ENCODE data around the gene PPP1R7. TPM values are rescaled to one million over a fixed set of nuclear protein-coding genes. Genes with fewer than 3 reads are reported as not detected.
A peak's percentile ranks its signal among the peaks of the same experiment; 100 is the strongest.

PPP1R7 gene
- total and polyA plus RNA-seq, 9 of the 15 experiments (the other 6 are each of a cell fraction or from before 2014, with no cell fraction given) = 37.5 to 75.0 (median 50.5) TPM

DNA sequence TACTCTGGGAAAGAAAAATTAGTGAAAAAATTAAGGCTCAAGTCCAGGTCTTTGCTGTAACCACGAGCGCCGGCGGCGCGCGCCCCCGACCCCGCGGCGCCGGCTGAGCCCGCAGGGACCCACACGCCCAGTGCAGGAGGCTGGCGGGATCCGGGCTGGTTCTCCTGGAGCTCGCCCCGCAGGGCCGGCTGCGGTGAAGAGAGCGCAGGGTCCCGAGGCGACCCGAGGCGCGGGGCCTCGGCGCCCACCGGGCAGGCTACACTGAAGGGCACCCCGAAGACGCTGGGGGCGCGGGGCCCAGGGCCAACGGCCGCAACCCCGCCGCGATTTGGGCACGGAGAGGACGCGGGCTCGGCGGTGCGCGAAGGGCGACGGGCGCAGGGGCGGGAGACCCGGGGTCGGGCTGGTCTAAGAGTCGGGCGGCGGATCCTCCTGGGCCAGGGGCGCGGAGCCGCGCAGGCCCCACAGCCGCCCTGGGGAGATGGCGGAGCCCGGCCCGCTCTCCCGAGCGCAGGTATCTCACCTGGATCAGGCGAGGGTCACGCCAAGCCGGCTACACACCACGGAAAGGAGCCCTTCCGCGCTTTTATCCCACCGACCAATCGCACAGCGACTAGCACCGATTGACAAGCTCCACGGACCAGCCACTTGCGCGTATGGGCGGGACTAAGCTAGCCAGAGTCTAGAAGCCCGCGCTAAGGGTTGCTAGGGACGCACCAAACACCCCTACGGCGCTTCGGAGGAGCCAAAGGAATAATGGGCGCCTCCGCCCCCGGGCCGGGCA lies 1.2 kb upstream of the PPP1R7 start, which contains the start of gene PASK (continued):
- TF ChIP-seq, protein P1, sequence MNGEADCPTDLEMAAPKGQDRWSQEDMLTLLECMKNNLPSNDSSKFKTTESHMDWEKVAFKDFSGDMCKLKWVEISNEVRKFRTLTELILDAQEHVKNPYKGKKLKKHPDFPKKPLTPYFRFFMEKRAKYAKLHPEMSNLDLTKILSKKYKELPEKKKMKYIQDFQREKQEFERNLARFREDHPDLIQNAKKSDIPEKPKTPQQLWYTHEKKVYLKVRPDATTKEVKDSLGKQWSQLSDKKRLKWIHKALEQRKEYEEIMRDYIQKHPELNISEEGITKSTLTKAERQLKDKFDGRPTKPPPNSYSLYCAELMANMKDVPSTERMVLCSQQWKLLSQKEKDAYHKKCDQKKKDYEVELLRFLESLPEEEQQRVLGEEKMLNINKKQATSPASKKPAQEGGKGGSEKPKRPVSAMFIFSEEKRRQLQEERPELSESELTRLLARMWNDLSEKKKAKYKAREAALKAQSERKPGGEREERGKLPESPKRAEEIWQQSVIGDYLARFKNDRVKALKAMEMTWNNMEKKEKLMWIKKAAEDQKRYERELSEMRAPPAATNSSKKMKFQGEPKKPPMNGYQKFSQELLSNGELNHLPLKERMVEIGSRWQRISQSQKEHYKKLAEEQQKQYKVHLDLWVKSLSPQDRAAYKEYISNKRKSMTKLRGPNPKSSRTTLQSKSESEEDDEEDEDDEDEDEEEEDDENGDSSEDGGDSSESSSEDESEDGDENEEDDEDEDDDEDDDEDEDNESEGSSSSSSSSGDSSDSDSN (IDR thresholded peaks at IDR 0.05; ENCODE audit: borderline replicate concordance in 1 of 2, low read depth in 2 of 2, low read length in 2 of 2) = peak; percentile 20 to 26; a peak in 1 of 4 replicates
- TF ChIP-seq CHCHD3 (CRISPR knock-in tag; IDR thresholded peaks at IDR 0.05) (no peak), JUN (IDR thresholded peaks at IDR 0.05; ENCODE audit: borderline replicate concordance, low read depth, low read length) (no peak), JUN (CRISPR knock-in tag; IDR thresholded peaks at IDR 0.05; ENCODE audit: borderline replicate concordance) (no peak), NR1H2 (CRISPR knock-in tag; IDR thresholded peaks at IDR 0.05) (no peak), NEUROD1 (IDR thresholded peaks at IDR 0.05; ENCODE audit: borderline replicate concordance, low read depth, low read length, partially characterized antibody) (peak; percentile 63), PHF20 (IDR thresholded peaks at IDR 0.05; ENCODE audit: partially characterized antibody) (peak; percentile 48), ZNF431 (CRISPR knock-in tag; IDR thresholded peaks at IDR 0.05) (no peak; the same call in 1 of the 2 replicates), TBL1XR1 (IDR thresholded peaks at IDR 0.05; ENCODE audit: low read length in 2 of 2) (no peak), CHD2 (IDR thresholded peaks at IDR 0.05; ENCODE audit: low read depth, low read length) (peak; percentile 59; the same call in 1 of the 2 replicates), CXXC5 (CRISPR knock-in tag; IDR thresholded peaks at IDR 0.05) (peak; percentile 45), RBM39 (optimal IDR thresholded peaks at IDR 0.05; ENCODE audit: low read depth, low read length) (no peak), TARDBP (IDR thresholded peaks at IDR 0.05) (no peak), ZNF551 (CRISPR knock-in tag; IDR thresholded peaks at IDR 0.05) (no peak), NFATC3 (IDR thresholded peaks at IDR 0.05) (peak; percentile 94; the same call in 1 of the 2 replicates), ZNF444 (CRISPR knock-in tag; IDR thresholded peaks at IDR 0.05) (no peak), SIN3A (IDR thresholded peaks at IDR 0.05; ENCODE audit: borderline replicate concordance in 2 of 2, control insufficient read depth in 1 of 2, low read depth in 2 of 2, low read length in 2 of 2) (peak; percentile 77 to 92; a peak in 3 of 4 replicates), SMAD4 (CRISPR knock-in tag; conservative IDR thresholded peaks at IDR 0.05) (0 out of 2 replicates have a peak, but pooled peaks have one; percentile 26), SRSF7 (optimal IDR thresholded peaks at IDR 0.05; ENCODE audit: low read depth, low read length) (no peak), SRSF9 (IDR thresholded peaks at IDR 0.05; ENCODE audit: borderline replicate concordance, low read depth, low read length) (no peak), EGR1 (conservative IDR thresholded peaks at IDR 0.05) (peak; percentile 70; the same call in 1 of the 2 replicates)
- TF ChIP-seq, protein P2, sequence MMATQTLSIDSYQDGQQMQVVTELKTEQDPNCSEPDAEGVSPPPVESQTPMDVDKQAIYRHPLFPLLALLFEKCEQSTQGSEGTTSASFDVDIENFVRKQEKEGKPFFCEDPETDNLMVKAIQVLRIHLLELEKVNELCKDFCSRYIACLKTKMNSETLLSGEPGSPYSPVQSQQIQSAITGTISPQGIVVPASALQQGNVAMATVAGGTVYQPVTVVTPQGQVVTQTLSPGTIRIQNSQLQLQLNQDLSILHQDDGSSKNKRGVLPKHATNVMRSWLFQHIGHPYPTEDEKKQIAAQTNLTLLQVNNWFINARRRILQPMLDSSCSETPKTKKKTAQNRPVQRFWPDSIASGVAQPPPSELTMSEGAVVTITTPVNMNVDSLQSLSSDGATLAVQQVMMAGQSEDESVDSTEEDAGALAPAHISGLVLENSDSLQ (IDR thresholded peaks at IDR 0.05) = peak; percentile 98
- TF ChIP-seq, protein P3, sequence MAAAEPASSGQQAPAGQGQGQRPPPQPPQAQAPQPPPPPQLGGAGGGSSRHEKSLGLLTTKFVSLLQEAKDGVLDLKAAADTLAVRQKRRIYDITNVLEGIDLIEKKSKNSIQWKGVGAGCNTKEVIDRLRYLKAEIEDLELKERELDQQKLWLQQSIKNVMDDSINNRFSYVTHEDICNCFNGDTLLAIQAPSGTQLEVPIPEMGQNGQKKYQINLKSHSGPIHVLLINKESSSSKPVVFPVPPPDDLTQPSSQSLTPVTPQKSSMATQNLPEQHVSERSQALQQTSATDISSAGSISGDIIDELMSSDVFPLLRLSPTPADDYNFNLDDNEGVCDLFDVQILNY (CRISPR knock-in tag; IDR thresholded peaks at IDR 0.05) = no peak

Measured in K562 (cell line).